SU-DHL-6 (cell line): ENCODE measurements around the gene TGM2.

Source experiments
- H2AFZ ChIP-seq: fragments of 200-600 bp; sonication (generic); 2 replicates; pipeline ENCODE4 v1.6.1; 2014; ENCODE audit warnings: low read depth, mild to moderate bottlenecking, moderate library complexity, mixed read lengths, antibody characterized with exemption, low read length; ENCODE audit not compliant: severe bottlenecking
- H3F3A ChIP-seq: fragments of 200-600 bp; shearing (Covaris generic); 2 replicates; pipeline ENCODE4 v1.6.0; 2016; ENCODE audit warnings: antibody characterized with exemption, mild to moderate bottlenecking; ENCODE audit not compliant: insufficient read depth
- H3K27ac ChIP-seq: fragments of 200-600 bp; sonication (generic); 2 replicates; pipeline ENCODE4 v1.5.1; 2016; ENCODE audit warnings: low read depth, mild to moderate bottlenecking, low read length, moderate library complexity, mixed read lengths
- H3K27me3 ChIP-seq: fragments of 200-600 bp; sonication (generic), shearing (Covaris generic); 2 replicates; pipeline ENCODE4 v1.6.0; 2014; ENCODE audit warnings: mild to moderate bottlenecking, low read length
- H3K36me3 ChIP-seq: fragments of 200-600 bp; sonication (generic); 2 replicates; pipeline ENCODE4 v1.6.1; 2014; ENCODE audit warnings: mild to moderate bottlenecking, low read length, mixed read lengths
- H3K4me2 ChIP-seq: fragments of 300-600, 200-600 bp; shearing (Covaris generic), sonication (generic); 2 replicates; pipeline ENCODE4 v1.6.0; 2014; ENCODE audit warnings: low read length, low read depth, mild to moderate bottlenecking; ENCODE audit not compliant: poor library complexity, severe bottlenecking
- H3K4me3 ChIP-seq: fragments of 200-600 bp; sonication (generic); 2 replicates; pipeline ENCODE4 v1.5.1; 2014; ENCODE audit warnings: antibody characterized with exemption, low read length, mild to moderate bottlenecking, mixed read lengths; ENCODE audit not compliant: insufficient read depth, poor library complexity, severe bottlenecking
- H3K79me2 ChIP-seq: fragments of 200-600 bp; sonication (generic); 2 replicates; pipeline ENCODE4 v1.6.1; 2014; ENCODE audit warnings: mild to moderate bottlenecking, low read length, moderate library complexity; ENCODE audit not compliant: insufficient read depth
- H3K9ac ChIP-seq: fragments of 200-600 bp; sonication (generic); 2 replicates; pipeline ENCODE4 v1.7.0; 2014; ENCODE audit warnings: mild to moderate bottlenecking, low read length
- H3K9me2 ChIP-seq: fragments of 200-600 bp; sonication (generic); replicated peaks from 2 replicates; pipeline ENCODE4 v1.6.1; 2014; ENCODE audit warnings: low read length; ENCODE audit not compliant: insufficient read depth
- H3K9me3 ChIP-seq: fragments of 200-600 bp; sonication (generic); 2 replicates; pipeline ENCODE4 v1.6.1; 2014; ENCODE audit warnings: low read length, mixed read lengths; ENCODE audit not compliant: insufficient read depth
- H4K20me1 ChIP-seq: fragments of 200-600 bp; sonication (generic); 2 replicates; pipeline ENCODE4 v1.6.1; 2014; ENCODE audit warnings: low read depth, mild to moderate bottlenecking, antibody characterized with exemption, low read length, moderate library complexity, mixed read lengths
- CTCF ChIP-seq: fragments of 200-600 bp; sonication (generic); IDR thresholded peaks from one replicate; pipeline ENCODE4 v1.5.1; 2017; ENCODE audit warnings: antibody characterized with exemption, mild to moderate bottlenecking, low read length, moderate library complexity; ENCODE audit not compliant: insufficient read depth, poor library complexity, severe bottlenecking
- EZH2phosphoT487 ChIP-seq: fragments of 200-600 bp; sonication (generic), shearing (Covaris generic); conservative IDR thresholded peaks from 2 replicates; pipeline ENCODE4 v1.6.1; 2018; ENCODE audit warnings: mild to moderate bottlenecking, antibody characterized with exemption, low read length, moderate library complexity, mixed read lengths

TGM2 gene

GRCh38 chr20:38162149-38162548 lies 2.9 kb downstream of the TGM2 start:
- Histone ChIP-seq H3K4me3 (no peak overlapping the region), H3F3A (no peaks in the 10 kb centered on the region), H3K9ac (no peak overlapping the region), H4K20me1 (no peaks in the 10 kb centered on the region), H3K36me3 (no peaks in the 10 kb centered on the region), H2AFZ (no peak overlapping the region), H3K27me3 (no peaks in the 10 kb centered on the region), H3K4me2 (no peak overlapping the region), H3K79me2 (no peaks in the 10 kb centered on the region), H3K9me3 (no peaks in the 10 kb centered on the region), H3K27ac (no peak overlapping the region), H3K9me2 (no peaks in the 10 kb centered on the region)
- TF ChIP-seq CTCF = no peak
- no peak for TF ChIP-seq EZH2phosphoT487

- Histone ChIP-seq H3K9me3 (no peaks in the 10 kb centered on the region), H3K27ac (no peak overlapping the region), H2AFZ (no peak overlapping the region), H3K4me2 (no peak overlapping the region), H3K27me3 (no peaks in the 10 kb centered on the region), H3K79me2 (no peaks in the 10 kb centered on the region), H3K9me2 (no peaks in the 10 kb centered on the region), H3K36me3 (no peaks in the 10 kb centered on the region), H3K9ac (no peak overlapping the region), H4K20me1 (no peaks in the 10 kb centered on the region), H3K4me3 (no peak overlapping the region), H3F3A (no peaks in the 10 kb centered on the region)
- TF ChIP-seq CTCF (no peak), EZH2phosphoT487 (no peak)
Measured at GRCh38 chr20:38161412-38161774, 3.7 kb downstream of the TGM2 start.

DNA sequence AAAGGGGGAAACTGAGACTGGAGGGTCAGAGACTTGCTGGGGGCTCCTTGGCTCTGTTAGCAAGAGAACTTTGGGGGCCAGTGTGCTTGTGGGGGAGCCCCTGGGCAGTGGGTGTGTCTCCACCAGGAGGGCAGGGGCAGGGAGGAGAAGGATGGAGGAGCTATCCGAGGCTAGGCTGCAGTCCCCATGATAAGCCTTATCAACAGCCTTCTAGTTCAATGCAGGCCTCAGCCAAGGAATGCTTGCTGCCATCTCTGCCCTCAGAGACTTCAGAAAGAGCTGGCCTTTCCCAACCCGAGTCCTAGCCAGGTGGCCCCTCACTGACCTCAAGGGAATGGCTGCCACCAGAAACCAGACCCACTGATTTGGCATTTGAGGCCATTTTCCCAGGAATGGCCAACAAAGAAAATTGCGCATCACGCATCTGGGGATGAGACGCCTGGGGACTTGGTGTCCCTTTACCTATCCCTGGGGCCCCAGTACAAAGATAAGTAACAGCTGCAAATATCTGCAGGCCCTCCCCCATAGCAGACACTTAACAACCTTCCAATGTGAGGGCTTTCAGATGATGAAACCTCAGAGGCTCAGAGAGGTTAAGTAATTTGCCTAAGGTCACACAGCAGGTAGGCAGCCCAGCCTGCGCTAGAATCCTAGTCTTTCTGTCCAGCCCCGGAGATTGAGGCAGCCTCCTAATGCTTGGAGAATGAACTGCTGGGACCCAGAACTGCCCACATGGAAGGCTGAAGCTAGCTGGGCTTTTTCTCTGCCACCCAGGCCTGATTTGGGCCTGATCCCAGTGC lies 4.9 kb downstream of the TGM2 start:
- H3K4me2 ChIP-seq = no peak overlapping the region
- no peaks in the 10 kb centered on the region for H3K27me3 ChIP-seq
- no peaks in the 10 kb centered on the region for H3K9me3 ChIP-seq
- no peak overlapping the region for H3K4me3 ChIP-seq
- no peak overlapping the region for H3K27ac ChIP-seq
- no peaks in the 10 kb centered on the region for H3K36me3 ChIP-seq
- H3K9me2 ChIP-seq = no peaks in the 10 kb centered on the region
- no peak overlapping the region for H2AFZ ChIP-seq
- no peak overlapping the region for H3K9ac ChIP-seq
- H4K20me1 ChIP-seq = no peaks in the 10 kb centered on the region
- TF ChIP-seq CTCF (no peak), EZH2phosphoT487 (no peak)
- no peaks in the 10 kb centered on the region for H3F3A ChIP-seq
- no peaks in the 10 kb centered on the region for H3K79me2 ChIP-seq
